ENCODE results near the gene MRPS10. TPM values are rescaled to one million over a fixed set of nuclear protein-coding genes. Genes with fewer than 3 reads are reported as not detected.
"Not testable (repeated sequence)": the region's sequence is repeated elsewhere in the genome, so short reads cannot be mapped to it uniquely, and the experiment has no call there.

The MRPS10 gene
- polyA plus RNA-seq, 2 donors, result 38.3 to 47.3 TPM

DNA sequence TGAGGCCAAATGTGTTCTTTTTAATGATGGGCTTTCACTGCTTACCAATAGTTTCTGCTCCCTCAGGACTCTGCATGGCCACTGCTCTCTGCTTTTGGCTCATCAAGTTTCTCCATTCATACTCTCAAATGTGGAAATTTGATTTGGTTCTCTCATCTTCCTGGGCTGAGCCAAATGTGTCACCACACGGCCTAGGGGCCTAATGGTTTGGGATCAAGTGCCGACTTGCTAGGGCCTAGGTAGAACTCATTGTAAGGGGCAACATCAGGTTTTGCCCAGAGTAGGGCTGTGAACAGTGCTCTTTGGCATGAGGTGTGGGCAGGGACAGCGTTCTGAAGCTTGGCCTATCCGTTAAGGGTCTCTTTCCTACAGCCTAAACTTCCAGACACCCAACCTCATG is 3.9 kb upstream of the MRPS10 start:
- H3K4me3 ChIP-seq (ENCODE audit: low read depth in 1 of 2, low read length in 2 of 2), result no peak overlapping the region
- H3K4me1 ChIP-seq (ENCODE audit: control insufficient read depth in 2 of 2, insufficient read depth in 2 of 2, low read length in 1 of 2), result peaks cover 0 to 7% of the 10 kb centered on the region in 2 donors
- 56 to 68% methylated on average over 4 of the region's 4 CpGs for WGBS, 2 donors
- H3K27me3 ChIP-seq (ENCODE audit: control insufficient read depth in 1 of 2, insufficient read depth in 2 of 2, low read length in 2 of 2), result no peaks in the 10 kb centered on the region
- H3K27ac ChIP-seq (ENCODE audit: low read depth in 2 of 2, low read length in 1 of 2), result peak overlapping the region; percentile 47 to 50
- H3K36me3 ChIP-seq (ENCODE audit: control insufficient read depth in 2 of 2, insufficient read depth in 2 of 2, low read length in 1 of 2), result peaks cover 0 to under 1% of the 10 kb centered on the region in 2 donors
- no peaks in the 10 kb centered on the region for H3K9me3 ChIP-seq (ENCODE audit: control insufficient read depth in 2 of 2, insufficient read depth in 1 of 2, low read depth in 1 of 2, low read length in 1 of 2)

DNA sequence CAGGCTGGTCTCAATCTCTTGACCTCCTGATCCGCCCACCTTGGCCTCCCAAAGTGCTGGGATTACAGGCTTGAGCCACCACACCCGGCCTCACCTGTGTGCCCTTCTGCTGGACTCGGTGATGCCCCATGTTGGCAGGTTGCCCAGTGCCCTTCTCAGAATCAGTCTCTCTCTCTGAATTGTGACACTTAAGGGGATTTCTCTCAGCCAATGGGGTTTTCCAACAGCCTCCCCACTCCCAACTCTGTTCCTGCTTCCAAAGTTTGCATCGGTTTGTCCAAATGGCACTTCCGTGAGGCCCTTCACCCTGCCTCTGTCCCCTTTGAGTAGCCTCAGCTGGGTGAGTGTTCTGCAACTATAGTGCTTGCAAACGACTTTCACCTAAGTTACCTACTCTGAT is 3.1 kb upstream of the MRPS10 start:
- Histone ChIP-seq H3K4me1 (ENCODE audit: control insufficient read depth in 2 of 2, insufficient read depth in 2 of 2, low read length in 1 of 2) (peaks cover 0 to 9% of the 10 kb centered on the region in 2 donors), H3K27ac (ENCODE audit: low read depth in 2 of 2, low read length in 1 of 2) (peak overlapping the region; percentile 21 to 33)
- 69 to 71% methylated on average over 6 of the region's 6 CpGs for WGBS, 2 donors

DNA sequence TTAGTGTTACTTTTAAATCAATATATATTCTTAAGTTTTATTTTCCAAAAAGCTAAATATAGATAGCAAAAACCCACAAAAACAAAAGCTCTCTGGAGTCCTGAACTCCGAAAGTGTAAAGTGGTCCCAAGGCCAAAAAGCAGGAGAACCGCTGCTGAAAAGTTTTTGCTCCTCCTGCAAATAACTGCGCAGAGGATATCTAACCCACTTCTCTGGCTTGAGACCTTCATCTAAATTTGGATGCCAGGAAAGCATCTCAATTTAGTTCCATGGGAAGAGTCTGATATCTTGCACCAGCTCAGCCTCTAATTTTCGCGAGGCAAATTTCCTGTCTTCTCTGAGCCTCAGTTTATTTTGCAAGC is 523 bp downstream of the MRPS10 start:
- no peaks in the 10 kb centered on the region for H3K27me3 ChIP-seq (ENCODE audit: control insufficient read depth in 1 of 2, insufficient read depth in 2 of 2, low read length in 2 of 2)
- H3K9me3 ChIP-seq (ENCODE audit: control insufficient read depth in 2 of 2, insufficient read depth in 1 of 2, low read depth in 1 of 2, low read length in 1 of 2), result no peaks in the 10 kb centered on the region
- 2 to 3% methylated on average over 5 of the region's 5 CpGs for WGBS, 2 donors
- peak overlapping the region; percentile 61 to 94 for H3K4me3 ChIP-seq (ENCODE audit: low read depth in 1 of 2, low read length in 2 of 2)
- peaks cover 0 to 3% of the 10 kb centered on the region in 2 donors for H3K36me3 ChIP-seq (ENCODE audit: control insufficient read depth in 2 of 2, insufficient read depth in 2 of 2, low read length in 1 of 2)
- H3K27ac ChIP-seq (ENCODE audit: low read depth in 2 of 2, low read length in 1 of 2), result peak overlapping the region in 1 of 2 donors; percentile 86
- H3K4me1 ChIP-seq (ENCODE audit: control insufficient read depth in 2 of 2, insufficient read depth in 2 of 2, low read length in 1 of 2), result peaks cover 0 to 9% of the 10 kb centered on the region in 2 donors

More for the DNA sequence above, 3.1 kb upstream of the MRPS10 start:
- Histone ChIP-seq H3K9me3 (ENCODE audit: control insufficient read depth in 2 of 2, insufficient read depth in 1 of 2, low read depth in 1 of 2, low read length in 1 of 2) (no peaks in the 10 kb centered on the region), H3K4me3 (ENCODE audit: low read depth in 1 of 2, low read length in 2 of 2) (no peak overlapping the region), H3K36me3 (ENCODE audit: control insufficient read depth in 2 of 2, insufficient read depth in 2 of 2, low read length in 1 of 2) (peaks cover 0 to 3% of the 10 kb centered on the region in 2 donors), H3K27me3 (ENCODE audit: control insufficient read depth in 1 of 2, insufficient read depth in 2 of 2, low read length in 2 of 2) (no peaks in the 10 kb centered on the region)

DNA sequence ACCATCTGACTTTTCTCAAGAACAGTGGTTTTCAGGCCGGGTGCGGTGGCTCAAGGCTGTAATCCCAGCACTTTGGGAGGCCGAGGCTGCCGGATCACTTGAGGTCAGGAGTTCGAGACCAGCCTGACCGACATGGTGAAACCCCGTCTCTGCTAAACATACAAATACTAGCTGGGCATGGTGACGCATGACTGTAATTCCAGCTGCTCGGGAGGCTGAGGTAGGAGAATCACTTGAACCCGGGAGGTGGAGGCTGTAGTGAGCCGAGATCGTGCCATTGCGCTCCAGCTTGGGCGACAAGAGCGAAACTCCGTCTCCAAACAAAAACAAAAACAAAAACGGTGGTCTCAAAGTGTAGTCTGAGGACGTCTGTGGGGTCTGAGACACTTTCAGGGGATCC is 1.2 kb downstream of the MRPS10 start:
- H3K4me3 ChIP-seq (ENCODE audit: low read depth in 1 of 2, low read length in 2 of 2), result peak overlapping the region; percentile 29 to 94

DNA sequence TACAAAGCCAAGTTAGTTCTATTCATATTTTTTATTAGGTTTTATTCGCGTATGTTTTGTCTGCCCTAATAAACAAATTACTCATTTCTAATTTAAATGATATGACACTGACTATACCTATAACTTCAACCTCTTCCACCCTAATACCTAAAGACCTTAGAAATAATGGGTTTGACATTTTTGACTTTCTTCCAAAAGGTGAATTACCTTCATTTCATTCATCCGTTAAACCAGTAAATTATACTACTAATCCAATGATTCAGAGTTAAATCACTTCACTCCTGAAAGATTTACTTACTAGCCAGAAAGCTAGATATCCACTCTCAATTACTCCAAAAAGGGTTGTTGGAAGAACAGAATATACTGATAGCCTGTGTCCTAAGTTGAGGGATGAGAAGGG is 5.2 kb downstream of the MRPS10 start:
- WGBS, 2 donors, result 58 to 67% methylated on average over 3 of the region's 3 CpGs
- H3K36me3 ChIP-seq (ENCODE audit: control insufficient read depth in 2 of 2, insufficient read depth in 2 of 2, low read length in 1 of 2), result peaks cover 6 to 10% of the 10 kb centered on the region in 2 donors

More for the DNA sequence above, 1.2 kb downstream of the MRPS10 start:
- not testable (repeated sequence) for H3K36me3 ChIP-seq (ENCODE audit: control insufficient read depth in 2 of 2, insufficient read depth in 2 of 2, low read length in 1 of 2); H3K27ac ChIP-seq (ENCODE audit: low read depth in 2 of 2, low read length in 1 of 2); H3K9me3 ChIP-seq (ENCODE audit: control insufficient read depth in 2 of 2, insufficient read depth in 1 of 2, low read depth in 1 of 2, low read length in 1 of 2); H3K4me1 ChIP-seq (ENCODE audit: control insufficient read depth in 2 of 2, insufficient read depth in 2 of 2, low read length in 1 of 2); H3K27me3 ChIP-seq (ENCODE audit: control insufficient read depth in 1 of 2, insufficient read depth in 2 of 2, low read length in 2 of 2)
- WGBS, 2 donors, result 77 to 81% methylated on average over 18 of the region's 18 CpGs

DNA sequence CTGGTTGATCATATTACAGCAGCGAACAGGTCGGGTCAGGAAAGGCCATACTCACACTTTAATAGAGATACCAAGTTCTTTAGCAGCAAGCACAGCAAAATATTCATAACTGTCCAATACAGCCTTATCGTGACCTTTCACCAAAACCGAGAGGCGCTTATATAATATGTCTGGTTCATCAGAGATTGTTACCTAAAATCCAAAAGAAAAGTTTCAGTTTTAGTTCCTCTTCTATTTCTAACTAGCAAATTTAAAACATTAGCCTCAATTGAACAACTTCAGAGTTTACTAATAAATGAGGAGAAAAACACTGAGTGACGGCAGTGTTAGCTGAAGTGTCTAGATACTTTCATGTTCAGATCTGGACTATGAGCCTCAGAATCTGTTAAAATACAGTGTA is 5.9 kb downstream of the MRPS10 start:
- Histone ChIP-seq H3K9me3 (ENCODE audit: control insufficient read depth in 2 of 2, insufficient read depth in 1 of 2, low read depth in 1 of 2, low read length in 1 of 2) (no peaks in the 10 kb centered on the region), H3K27ac (ENCODE audit: low read depth in 2 of 2, low read length in 1 of 2) (no peak overlapping the region), H3K4me3 (ENCODE audit: low read depth in 1 of 2, low read length in 2 of 2) (no peak overlapping the region), H3K36me3 (ENCODE audit: control insufficient read depth in 2 of 2, insufficient read depth in 2 of 2, low read length in 1 of 2) (peaks cover 6 to 10% of the 10 kb centered on the region in 2 donors), H3K4me1 (ENCODE audit: control insufficient read depth in 2 of 2, insufficient read depth in 2 of 2, low read length in 1 of 2) (peaks cover 0 to 3% of the 10 kb centered on the region in 2 donors), H3K27me3 (ENCODE audit: control insufficient read depth in 1 of 2, insufficient read depth in 2 of 2, low read length in 2 of 2) (no peaks in the 10 kb centered on the region)
- WGBS, 2 donors, result 87 to 93% methylated on average over 6 of the region's 6 CpGs

More for the DNA sequence above, 5.2 kb downstream of the MRPS10 start:
- Histone ChIP-seq H3K4me3 (ENCODE audit: low read depth in 1 of 2, low read length in 2 of 2) (no peak overlapping the region), H3K9me3 (ENCODE audit: control insufficient read depth in 2 of 2, insufficient read depth in 1 of 2, low read depth in 1 of 2, low read length in 1 of 2) (no peaks in the 10 kb centered on the region), H3K4me1 (ENCODE audit: control insufficient read depth in 2 of 2, insufficient read depth in 2 of 2, low read length in 1 of 2) (peaks cover 0 to 3% of the 10 kb centered on the region in 2 donors), H3K27me3 (ENCODE audit: control insufficient read depth in 1 of 2, insufficient read depth in 2 of 2, low read length in 2 of 2) (no peaks in the 10 kb centered on the region), H3K27ac (ENCODE audit: low read depth in 2 of 2, low read length in 1 of 2) (no peak overlapping the region)

DNA sequence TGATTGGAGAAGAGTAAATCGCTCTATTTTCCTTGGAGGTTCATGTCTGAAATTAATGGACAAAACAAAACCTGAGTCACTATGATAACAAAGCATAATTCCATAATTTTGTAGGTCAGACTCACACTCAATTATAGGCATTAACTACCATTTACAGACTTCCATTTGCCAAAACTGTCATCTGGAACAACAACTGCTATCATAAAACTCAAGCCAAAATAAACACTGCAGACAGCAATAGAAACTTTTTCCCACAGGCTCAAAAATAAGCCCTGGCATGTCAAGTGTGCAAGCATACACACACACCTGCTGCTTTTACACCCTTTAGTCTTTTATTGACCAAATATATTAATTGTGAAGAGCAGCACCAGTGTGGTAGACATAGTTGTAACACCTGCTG is 7.1 kb downstream of the MRPS10 start:
- Histone ChIP-seq H3K27me3 (ENCODE audit: control insufficient read depth in 1 of 2, insufficient read depth in 2 of 2, low read length in 2 of 2) (no peaks in the 10 kb centered on the region), H3K4me1 (ENCODE audit: control insufficient read depth in 2 of 2, insufficient read depth in 2 of 2, low read length in 1 of 2) (no peaks in the 10 kb centered on the region), H3K36me3 (ENCODE audit: control insufficient read depth in 2 of 2, insufficient read depth in 2 of 2, low read length in 1 of 2) (peaks cover 6 to 7% of the 10 kb centered on the region in 2 donors), H3K9me3 (ENCODE audit: control insufficient read depth in 2 of 2, insufficient read depth in 1 of 2, low read depth in 1 of 2, low read length in 1 of 2) (no peaks in the 10 kb centered on the region), H3K4me3 (ENCODE audit: low read depth in 1 of 2, low read length in 2 of 2) (no peak overlapping the region), H3K27ac (ENCODE audit: low read depth in 2 of 2, low read length in 1 of 2) (no peak overlapping the region)
- no CpG with 5 or more reads among the region's 1 CpG for WGBS, 2 donors

DNA sequence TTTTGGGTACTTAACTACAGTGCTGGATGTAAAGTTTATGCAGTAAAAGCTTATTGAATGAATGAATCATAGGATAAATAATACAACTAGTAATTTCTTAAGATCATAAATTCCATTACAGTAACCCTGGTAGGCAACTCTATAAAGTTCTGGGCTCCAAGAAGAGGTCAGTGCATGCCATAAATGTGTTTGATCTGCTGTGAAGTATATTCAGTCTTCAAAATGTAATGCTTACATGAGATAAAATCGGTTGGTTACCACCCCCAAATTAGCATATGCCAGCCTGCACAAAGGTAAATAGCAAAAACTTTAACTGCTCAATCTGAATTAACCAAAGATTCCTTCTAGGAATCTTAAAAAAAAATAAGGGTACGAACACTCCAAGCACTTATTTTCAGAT is 10.1 kb downstream of the MRPS10 start:
- H3K4me1 ChIP-seq (ENCODE audit: control insufficient read depth in 2 of 2, insufficient read depth in 2 of 2, low read length in 1 of 2); H3K4me3 ChIP-seq (ENCODE audit: low read depth in 1 of 2, low read length in 2 of 2); H3K36me3 ChIP-seq (ENCODE audit: control insufficient read depth in 2 of 2, insufficient read depth in 2 of 2, low read length in 1 of 2); H3K9me3 ChIP-seq (ENCODE audit: control insufficient read depth in 2 of 2, insufficient read depth in 1 of 2, low read depth in 1 of 2, low read length in 1 of 2); H3K27me3 ChIP-seq (ENCODE audit: control insufficient read depth in 1 of 2, insufficient read depth in 2 of 2, low read length in 2 of 2); H3K27ac ChIP-seq (ENCODE audit: low read depth in 2 of 2, low read length in 1 of 2): not testable (repeated sequence)
- WGBS, 2 donors, result 76 to 78% methylated on average over 2 of the region's 2 CpGs

DNA sequence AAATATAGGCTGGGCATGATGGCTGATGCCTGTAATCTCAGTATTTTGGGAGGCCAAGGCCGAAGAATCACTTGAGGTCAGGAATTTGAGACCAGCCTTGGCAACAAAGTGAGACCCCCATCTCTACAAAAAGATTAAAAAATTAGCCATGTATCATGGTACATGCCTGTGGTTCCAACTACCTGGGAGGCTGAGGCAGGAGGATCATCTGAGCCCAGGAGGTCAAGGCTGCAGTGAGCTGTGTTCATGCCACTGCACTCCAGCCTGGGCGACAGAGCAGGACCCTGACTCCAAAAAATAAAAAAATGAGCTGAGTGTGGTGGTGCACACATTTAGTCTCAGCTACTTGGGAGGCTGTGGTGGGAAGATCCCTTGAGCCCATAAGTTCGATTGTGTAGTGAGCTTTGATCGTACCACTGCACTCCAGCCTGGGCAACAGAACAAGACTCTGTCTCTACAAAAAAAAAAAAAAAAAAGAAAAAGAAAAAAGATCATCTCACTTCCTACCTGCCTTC is 12.8 kb downstream of the MRPS10 start:
- Histone ChIP-seq H3K36me3 (ENCODE audit: control insufficient read depth in 2 of 2, insufficient read depth in 2 of 2, low read length in 1 of 2) (peaks cover 4 to 7% of the 10 kb centered on the region in 2 donors), H3K27me3 (ENCODE audit: control insufficient read depth in 1 of 2, insufficient read depth in 2 of 2, low read length in 2 of 2) (no peaks in the 10 kb centered on the region), H3K27ac (ENCODE audit: low read depth in 2 of 2, low read length in 1 of 2) (peak overlapping the region in 1 of 2 donors; percentile 37), H3K4me3 (ENCODE audit: low read depth in 1 of 2, low read length in 2 of 2) (no peak overlapping the region), H3K9me3 (ENCODE audit: control insufficient read depth in 2 of 2, insufficient read depth in 1 of 2, low read depth in 1 of 2, low read length in 1 of 2) (no peaks in the 10 kb centered on the region), H3K4me1 (ENCODE audit: control insufficient read depth in 2 of 2, insufficient read depth in 2 of 2, low read length in 1 of 2) (peaks cover 0 to 3% of the 10 kb centered on the region in 2 donors)
- 80 to 95% methylated on average over 4 of the region's 4 CpGs for WGBS, 2 donors

DNA sequence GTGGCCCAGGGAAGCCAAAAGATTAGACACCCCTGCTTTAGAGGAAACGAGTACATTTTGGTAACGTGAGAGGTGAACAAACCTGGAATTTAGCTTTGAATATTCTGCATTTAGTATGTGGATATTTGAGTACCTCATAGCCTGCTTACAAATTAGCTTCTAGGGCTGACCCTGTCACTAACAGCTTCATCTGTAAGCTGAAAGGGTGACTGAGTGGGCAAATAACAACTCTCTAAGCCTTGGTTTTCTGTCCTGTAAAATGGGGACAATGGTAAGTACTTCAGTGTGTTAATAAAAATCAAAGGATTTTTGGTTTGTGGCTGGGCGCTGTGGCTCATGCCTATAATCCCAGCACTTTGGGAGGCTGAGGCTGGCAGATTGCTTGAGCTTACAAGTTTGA is 14.5 kb downstream of the MRPS10 start:
- Histone ChIP-seq H3K36me3 (ENCODE audit: control insufficient read depth in 2 of 2, insufficient read depth in 2 of 2, low read length in 1 of 2) (no peaks in the 10 kb centered on the region), H3K27me3 (ENCODE audit: control insufficient read depth in 1 of 2, insufficient read depth in 2 of 2, low read length in 2 of 2) (no peaks in the 10 kb centered on the region), H3K9me3 (ENCODE audit: control insufficient read depth in 2 of 2, insufficient read depth in 1 of 2, low read depth in 1 of 2, low read length in 1 of 2) (no peaks in the 10 kb centered on the region), H3K4me1 (ENCODE audit: control insufficient read depth in 2 of 2, insufficient read depth in 2 of 2, low read length in 1 of 2) (peaks cover 0 to 3% of the 10 kb centered on the region in 2 donors), H3K27ac (ENCODE audit: low read depth in 2 of 2, low read length in 1 of 2) (no peak overlapping the region), H3K4me3 (ENCODE audit: low read depth in 1 of 2, low read length in 2 of 2) (no peak overlapping the region)
- WGBS, 2 donors, result 91 to 92% methylated on average over 3 of the region's 3 CpGs

Data from esophagus (tissue), 2 donors.